K562 (cell line): Measurements from ENCODE around the gene SFT2D2. TPM values are rescaled to one million over a fixed set of nuclear protein-coding genes. Genes with fewer than 3 reads are reported as not detected.

Experiments
- ATF2 ChIP-seq: sonication (generic); formaldehyde crosslinking; IDR thresholded peaks from 2 replicates; pipeline ENCODE4 v1.8.1; 2022; ENCODE audit warnings: missing genetic modification reagents
- ATF7 ChIP-seq: fragments of 450-650 bp; IDR thresholded peaks from 2 replicates; pipeline ENCODE4 v1.7.1; 2014; ENCODE audit warnings: mild to moderate bottlenecking, moderate library complexity
- CBFB ChIP-seq: sonication (generic); formaldehyde crosslinking; IDR thresholded peaks from 2 replicates; pipeline ENCODE4 v1.4.0; 2020; ENCODE audit warnings: mild to moderate bottlenecking, missing genetic modification reagents
- E2F4 ChIP-seq: sonication (generic); formaldehyde crosslinking; IDR thresholded peaks from 2 replicates; pipeline ENCODE4 v1.8.0; 2022; ENCODE audit warnings: mild to moderate bottlenecking, low read depth, missing genetic modification reagents
- EHMT2 ChIP-seq: fragments of 450-650 bp; IDR thresholded peaks from 2 replicates; pipeline ENCODE4 v1.6.1; 2018; ENCODE audit warnings: antibody characterized with exemption
- FOXJ2 ChIP-seq: fragments of 200-800 bp; sonication (Bioruptor generic); IDR thresholded peaks from 2 replicates; pipeline ENCODE4 v1.6.1; 2016; ENCODE audit warnings: missing genetic modification characterization, missing compliant biosample characterization
- HES1 ChIP-seq: fragments of 450-650 bp; IDR thresholded peaks from 2 replicates; pipeline ENCODE4 v1.6.1; 2016; ENCODE audit warnings: low read depth, mild to moderate bottlenecking, moderate library complexity
- ILF3 ChIP-seq: fragments of 450-650 bp; IDR thresholded peaks from 2 replicates; pipeline ENCODE4 v1.6.1; 2018; ENCODE audit warnings: antibody characterized with exemption, mild to moderate bottlenecking, moderate library complexity, borderline replicate concordance
- MTA3 ChIP-seq: fragments of 450-650 bp; formaldehyde crosslinking; IDR thresholded peaks from 2 replicates; pipeline ENCODE4 v1.6.1; 2017; ENCODE audit warnings: mild to moderate bottlenecking, borderline replicate concordance
- NBN ChIP-seq: fragments of 450-650 bp; IDR thresholded peaks from 2 replicates; pipeline ENCODE4 v1.6.1; 2016; ENCODE audit warnings: low read depth, mild to moderate bottlenecking
- PHF20 ChIP-seq: fragments of 450-650 bp; IDR thresholded peaks from 2 replicates; pipeline ENCODE4 v1.6.1; 2018; ENCODE audit not compliant: partially characterized antibody
- SIN3A ChIP-seq, 2 experiments: fragments of 150-350 bp in 1 of 2; IDR thresholded peaks; 2 replicates each; pipeline ENCODE4 v1.6.1; 2011 to 2016; ENCODE audit warnings: borderline replicate concordance in 2 of 2, low read depth in 2 of 2, low read length in 2 of 2, mild to moderate bottlenecking in 2 of 2, moderate library complexity in 2 of 2; ENCODE audit not compliant: control insufficient read depth in 1 of 2
- SMARCA4 ChIP-seq: fragments of 450-650 bp; IDR thresholded peaks from 2 replicates; pipeline ENCODE4 v1.6.1; 2016
- SP1 ChIP-seq: sonication (generic); formaldehyde crosslinking; IDR thresholded peaks from 2 replicates; pipeline ENCODE4 v1.8.1; 2022; ENCODE audit warnings: mild to moderate bottlenecking, missing genetic modification reagents
- YY1 ChIP-seq, 3 experiments: IDR thresholded peaks; 2 replicates each; pipeline ENCODE4 v1.6.1; 2011; ENCODE audit warnings: low read length in 2 of 3, mild to moderate bottlenecking in 2 of 3, moderate library complexity in 2 of 3, borderline replicate concordance in 1 of 3, control low read depth in 1 of 3, low read depth in 1 of 3; ENCODE audit not compliant: insufficient read depth in 3 of 3, insufficient replicate concordance in 2 of 3, control insufficient read depth in 1 of 3, insufficient read length in 1 of 3; ENCODE audit errors: extremely low read depth in 1 of 3
- ZNF280B ChIP-seq: fragments of 250-450 bp; sonication (Bioruptor Pico); IDR thresholded peaks from 2 replicates; pipeline ENCODE4 v1.5.1; 2021; ENCODE audit warnings: mild to moderate bottlenecking
- ZNF511 ChIP-seq: sonication (generic); formaldehyde crosslinking; IDR thresholded peaks from 2 replicates; pipeline ENCODE4 v1.8.0; 2022; ENCODE audit warnings: mild to moderate bottlenecking, missing genetic modification reagents
- ZNF561 ChIP-seq: fragments of 450-650 bp; formaldehyde crosslinking; conservative IDR thresholded peaks from 2 replicates; pipeline ENCODE4 v1.4.0; 2020; ENCODE audit warnings: mild to moderate bottlenecking, moderate library complexity
- ZNF764 ChIP-seq: fragments of 250-450 bp; sonication (Bioruptor Pico); IDR thresholded peaks from 2 replicates; pipeline ENCODE4 v1.4.0; 2020; ENCODE audit warnings: low read depth, mild to moderate bottlenecking, moderate library complexity
- ZNF766 ChIP-seq: fragments of 200-800 bp; sonication (Bioruptor generic); conservative IDR thresholded peaks from 2 replicates; pipeline ENCODE4 v1.6.1; 2016; ENCODE audit warnings: missing genetic modification characterization, missing compliant biosample characterization
- polyA plus RNA-seq, 8 experiments: library from polyadenylated mRNA; depleted of rRNA in 4 of 8; stranded (reverse) in 5 of 8; unstranded in 3 of 8; fragments of >200 nt; fragmentation: Nextera tagmentation in 2 of 8; fragmentation: Illumina TruSeq in 1 of 8; extraction: Ambion mirVana in 2 of 8; extraction: Trizol in 1 of 8; gene quantifications; 2 replicates each; pipeline versions ENCODE4 v1.2.1 to v1.2.3, GENCODE V29; 2011 to 2014; ENCODE audit warnings: inconsistent platforms in 1 of 8, missing spikeins in 1 of 8
- total RNA-seq, 7 experiments: library from RNA; depleted of rRNA in 6 of 7; stranded (reverse); fragments of >200 nt in 6 of 7; fragmentation: Illumina TruSeq in 2 of 7; extraction: Trizol in 2 of 7; gene quantifications; 2 replicates each; pipeline versions ENCODE4 v1.2.1 to v1.2.3, GENCODE V29; 2011 to 2021; ENCODE audit warnings: low replicate concordance in 1 of 7

The SFT2D2 gene
- total and polyA plus RNA-seq, 9 of the 15 experiments (the other 6 are each of a cell fraction or from before 2014, with no cell fraction given): 3.4 to 50.1 (median 21.6) TPM

GRCh38 chr1:168178638-168179437, 47.0 kb upstream of the SFT2D2 start, which contains the start of gene TIPRL (continued):
- TF ChIP-seq SP1 (CRISPR knock-in tag): peak; percentile 94
- peak; percentile 72 for TF ChIP-seq SMARCA4
- peak; percentile 94 for TF ChIP-seq MTA3
- peak; percentile 89 for TF ChIP-seq EHMT2
- TF ChIP-seq ZNF766 (CRISPR knock-in tag): peak; percentile 75; the same call in 1 of the 2 replicates
- no peak for TF ChIP-seq ZNF561
- TF ChIP-seq ZNF280B (CRISPR knock-in tag): no peak
- no peak for TF ChIP-seq HES1
- peak; percentile 57; the same call in 1 of the 2 replicates for TF ChIP-seq ZNF511 (CRISPR knock-in tag)
- TF ChIP-seq E2F4 (CRISPR knock-in tag): 0 out of 2 replicates have a peak, but pooled peaks have one; percentile 43
- TF ChIP-seq YY1 (IDR thresholded peaks at IDR 0.05; ENCODE audit: borderline replicate concordance in 1 of 3, control insufficient read depth in 1 of 3, extremely low read depth in 1 of 3, insufficient read depth in 3 of 3, insufficient read length in 1 of 3, insufficient replicate concordance in 2 of 3, low read depth in 1 of 3, low read length in 2 of 3): peak in 2 of 3 experiments; percentile 68 to 80
- TF ChIP-seq ILF3: no peak; the same call in 1 of the 2 replicates
- peak; percentile 88 for TF ChIP-seq PHF20
- TF ChIP-seq ATF2 (CRISPR knock-in tag): peak; percentile 96; the same call in 1 of the 2 replicates
- TF ChIP-seq CBFB (CRISPR knock-in tag): 0 out of 2 replicates have a peak, but pooled peaks have one; percentile 56
- no peak for TF ChIP-seq ZNF764 (CRISPR knock-in tag)
- no peak for TF ChIP-seq FOXJ2
- peak; percentile 98 for TF ChIP-seq NBN
- peak; percentile 100 for TF ChIP-seq ATF7
- peak in 1 of 2 experiments; percentile 31; a peak in 1 of 4 replicates for TF ChIP-seq SIN3A (IDR thresholded peaks at IDR 0.05; ENCODE audit: borderline replicate concordance in 2 of 2, control insufficient read depth in 1 of 2, low read depth in 2 of 2, low read length in 2 of 2)
